ENCODE results near the gene ANKRD31.

Gene ANKRD31

GRCh38 chr5:75028090-75028489, 208.6 kb downstream of the ANKRD31 start:
- no peak for DNase-seq

- DNase-seq, result no peak
These were observed 213.1 kb downstream of the ANKRD31 start for GRCh38 chr5:75023368-75024159.

DNA sequence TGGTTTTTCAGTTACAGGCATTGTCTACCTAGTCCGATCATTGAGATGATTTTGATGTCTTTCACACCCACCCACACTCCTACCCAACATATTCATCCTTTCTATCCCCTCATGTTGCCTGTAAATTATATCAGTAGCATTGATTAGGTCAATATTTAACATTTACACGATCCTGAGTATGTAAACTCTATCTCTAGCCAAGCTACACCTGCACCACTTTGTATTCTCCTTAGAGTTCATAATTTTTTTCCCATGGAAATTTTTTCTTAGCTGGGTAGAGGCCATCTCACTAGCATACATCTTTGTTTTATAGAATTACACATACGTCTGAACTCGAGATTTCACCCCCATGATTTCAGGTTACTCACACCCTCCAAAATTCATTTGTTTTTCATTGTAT, 214.9 kb downstream of the ANKRD31 start:
- DNase-seq, result no peak

DNA sequence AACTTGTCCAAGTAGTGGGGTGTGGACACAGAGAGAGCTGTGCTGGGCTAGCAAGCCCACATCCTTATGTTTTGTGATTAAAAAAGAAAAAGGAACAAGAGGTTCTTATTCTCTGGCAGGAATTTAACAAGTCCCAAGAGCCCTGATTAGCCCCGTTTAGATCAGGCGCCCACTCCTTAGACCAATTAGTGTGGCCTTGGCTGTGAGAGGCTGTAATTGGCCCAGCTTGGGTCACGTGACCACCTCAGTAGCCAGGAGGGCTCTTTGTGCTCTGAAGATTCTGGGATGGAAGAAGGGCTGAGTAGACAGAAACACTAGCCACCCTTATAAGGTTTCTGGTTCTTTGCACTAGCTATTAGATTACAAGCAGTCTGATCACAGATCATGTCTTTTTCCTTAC, 215.5 kb downstream of the ANKRD31 start:
- no peak for DNase-seq

GRCh38 chr5:75020016-75020656, 216.5 kb downstream of the ANKRD31 start:
- no peak for DNase-seq

GRCh38 chr5:75018805-75019587, 217.7 kb downstream of the ANKRD31 start:
- no peak for DNase-seq

Measured in retina (tissue), 1 donor.